Keratinocyte (primary cell): Measurements from ENCODE around the gene MYH7B.

Experiments used
- EZH2 ChIP-seq: IDR thresholded peaks from one replicate; pipeline ENCODE4 v1.6.1; 2012; ENCODE audit warnings: inconsistent platforms, mild to moderate bottlenecking, low read length, moderate library complexity
- TF ChIP-seq, protein P1 (sequence below), 3 experiments: IDR thresholded peaks in 1 of 3; conservative IDR thresholded peaks in 1 of 3; optimal IDR thresholded peaks in 1 of 3; 2 replicates in 2 of 3; 3 replicates in 1 of 3; pipeline versions ENCODE3 to v1.5.1; 2011; ENCODE audit warnings: low read length in 3 of 3, mild to moderate bottlenecking in 3 of 3, moderate library complexity in 2 of 3, control low read depth in 1 of 3, inconsistent platforms in 1 of 3; ENCODE audit not compliant: insufficient read depth in 2 of 3; ENCODE audit errors: extremely low read depth in 1 of 3

DNA sequence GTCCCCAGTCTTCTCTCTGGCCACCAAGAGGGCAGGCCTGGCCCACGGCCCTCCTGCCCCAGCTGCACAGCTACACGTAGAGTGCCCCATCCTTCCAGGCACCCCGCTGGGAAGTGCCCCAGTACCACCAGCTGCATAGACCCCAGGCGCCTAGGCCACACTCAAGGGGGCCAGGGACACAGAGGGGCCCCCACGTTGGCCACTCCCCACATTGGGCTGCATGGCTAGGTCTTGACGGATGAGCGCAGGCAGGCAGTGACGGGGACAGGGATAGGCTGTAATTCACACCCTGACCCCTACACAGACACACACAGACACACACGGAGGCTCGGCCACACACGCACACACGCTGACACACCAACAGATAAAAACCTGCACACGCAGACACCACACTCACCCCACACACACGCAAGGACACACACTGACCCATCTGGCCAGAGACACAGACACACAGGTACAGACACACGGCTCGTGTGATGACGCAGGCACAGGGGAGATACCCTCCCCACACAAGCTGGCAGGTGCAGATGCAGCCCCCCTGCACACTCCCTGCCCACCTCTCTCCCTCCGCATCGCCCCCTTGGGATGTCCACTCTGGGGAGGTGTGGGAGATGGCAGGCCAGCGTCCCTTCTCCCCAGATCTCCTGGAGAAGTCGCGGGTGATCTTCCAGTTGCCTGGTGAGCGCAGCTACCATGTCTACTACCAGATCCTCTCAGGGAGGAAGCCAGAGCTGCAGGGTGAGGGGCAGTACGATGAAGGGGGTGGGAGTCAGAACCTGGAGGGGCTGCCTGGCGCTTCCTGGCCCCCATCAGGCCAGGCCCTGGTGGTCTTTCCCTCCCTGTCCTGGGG lies 30.0 kb downstream of the MYH7B start:
- TF ChIP-seq, protein P1, sequence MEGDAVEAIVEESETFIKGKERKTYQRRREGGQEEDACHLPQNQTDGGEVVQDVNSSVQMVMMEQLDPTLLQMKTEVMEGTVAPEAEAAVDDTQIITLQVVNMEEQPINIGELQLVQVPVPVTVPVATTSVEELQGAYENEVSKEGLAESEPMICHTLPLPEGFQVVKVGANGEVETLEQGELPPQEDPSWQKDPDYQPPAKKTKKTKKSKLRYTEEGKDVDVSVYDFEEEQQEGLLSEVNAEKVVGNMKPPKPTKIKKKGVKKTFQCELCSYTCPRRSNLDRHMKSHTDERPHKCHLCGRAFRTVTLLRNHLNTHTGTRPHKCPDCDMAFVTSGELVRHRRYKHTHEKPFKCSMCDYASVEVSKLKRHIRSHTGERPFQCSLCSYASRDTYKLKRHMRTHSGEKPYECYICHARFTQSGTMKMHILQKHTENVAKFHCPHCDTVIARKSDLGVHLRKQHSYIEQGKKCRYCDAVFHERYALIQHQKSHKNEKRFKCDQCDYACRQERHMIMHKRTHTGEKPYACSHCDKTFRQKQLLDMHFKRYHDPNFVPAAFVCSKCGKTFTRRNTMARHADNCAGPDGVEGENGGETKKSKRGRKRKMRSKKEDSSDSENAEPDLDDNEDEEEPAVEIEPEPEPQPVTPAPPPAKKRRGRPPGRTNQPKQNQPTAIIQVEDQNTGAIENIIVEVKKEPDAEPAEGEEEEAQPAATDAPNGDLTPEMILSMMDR (optimal IDR thresholded peaks at IDR 0.05 in 1 of 3, IDR thresholded peaks at IDR 0.05 in 1 of 3, conservative IDR thresholded peaks at IDR 0.05 in 1 of 3; ENCODE audit: extremely low read depth in 1 of 3, insufficient read depth in 2 of 3, low read length in 3 of 3) = no peak
- TF ChIP-seq EZH2 = no peak
